Left cardiac atrium (tissue), 4 donors: ENCODE data around the gene PPP1R36. TPM values are rescaled to one million over a fixed set of nuclear protein-coding genes. Genes with fewer than 3 reads are reported as not detected.

Source experiments
- ATAC-seq, 2 donors: fragments of 200-7000 bp; cut with Tn5 transposase; one replicate each; pipeline ENCODE4 v1.9.1; 2020; ENCODE audit warnings: mild to moderate bottlenecking in 2 of 2, moderate library complexity in 2 of 2
- DNase-seq: peaks from one replicate; pipeline ENCODE4 v3.0.0-alpha.2; 2020
- intact Hi-C, 2 donors: fragments of 100-400 bp; cut with DNase I; formaldehyde crosslinking; loops; one replicate each; pipeline versions ENCODE4 v1.14.1 to v1.15.1; 2022 to 2023
- total RNA-seq, 2 donors: library from RNA; stranded (reverse); fragmentation: NEBNext Ultra II Directional; extraction: Animal tissue kit (Norgen Biotek cat#: 25700); gene quantifications; one replicate each; pipeline ENCODE4 v1.2.1, GENCODE V29; 2021
- donor health status: DM: no; HTN: yes; CAD: no.
- donor health status: DM: no; HTN: yes; CAD: no; lungs with severe emphysema.
- donor health status: DM: yes; HTN: yes; CAD: no.
- donor health status: Dilated cardiomyopathy.

Gene PPP1R36
- total RNA-seq, 2 donors from 2014 or later, result 0.38 to 0.47 TPM

DNA sequence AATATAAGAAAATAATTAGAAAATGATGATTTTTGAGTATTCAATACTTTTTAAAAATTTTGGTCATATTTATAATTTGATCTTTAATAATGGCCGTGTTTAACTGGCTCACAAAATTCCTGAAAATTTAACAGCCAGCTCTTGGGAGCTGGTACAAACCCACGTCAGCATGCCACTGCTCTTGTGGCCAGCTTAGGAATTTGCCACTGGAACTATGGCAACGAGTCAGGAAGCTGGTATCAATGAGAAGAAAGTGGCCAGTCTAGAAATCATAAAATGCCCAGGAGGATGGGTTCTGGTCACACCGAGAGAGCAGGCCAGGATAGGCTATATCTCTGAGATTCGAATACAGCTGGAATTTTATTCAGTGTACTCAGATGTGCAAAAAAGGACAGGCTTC is 82.3 kb downstream of the PPP1R36 start:
- intact Hi-C loops, result loop anchor here in 1 of 2 donors (10.0 kb wide), 1 partner anchor 97 kb away; no protein-coding TSS in a partner anchor
- no peak for DNase-seq
- ATAC-seq, result no peak

DNA sequence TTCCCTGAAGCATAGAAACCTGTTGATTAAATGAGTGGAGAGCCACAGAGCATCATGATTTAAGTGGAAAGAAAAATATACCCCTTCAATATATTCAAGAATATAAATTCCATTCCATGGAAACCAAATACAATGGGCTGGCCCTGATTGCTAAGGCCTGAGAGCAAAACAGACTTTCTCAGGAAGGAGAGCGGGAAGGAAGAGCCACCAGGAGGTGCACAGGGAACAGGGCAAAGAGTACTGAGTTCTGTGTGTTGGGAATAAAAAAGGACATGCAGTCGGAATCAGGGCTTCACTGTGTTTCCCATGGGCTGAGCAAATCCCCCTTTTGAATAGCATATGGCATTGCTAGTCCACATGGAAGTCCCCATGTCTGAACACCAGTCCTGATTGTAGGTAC is 84.8 kb downstream of the PPP1R36 start:
- no peak for DNase-seq
- intact Hi-C loops, result loop anchor here in 1 of 2 donors (10.0 kb wide), 1 partner anchor 100 kb away; no protein-coding TSS in a partner anchor

DNA sequence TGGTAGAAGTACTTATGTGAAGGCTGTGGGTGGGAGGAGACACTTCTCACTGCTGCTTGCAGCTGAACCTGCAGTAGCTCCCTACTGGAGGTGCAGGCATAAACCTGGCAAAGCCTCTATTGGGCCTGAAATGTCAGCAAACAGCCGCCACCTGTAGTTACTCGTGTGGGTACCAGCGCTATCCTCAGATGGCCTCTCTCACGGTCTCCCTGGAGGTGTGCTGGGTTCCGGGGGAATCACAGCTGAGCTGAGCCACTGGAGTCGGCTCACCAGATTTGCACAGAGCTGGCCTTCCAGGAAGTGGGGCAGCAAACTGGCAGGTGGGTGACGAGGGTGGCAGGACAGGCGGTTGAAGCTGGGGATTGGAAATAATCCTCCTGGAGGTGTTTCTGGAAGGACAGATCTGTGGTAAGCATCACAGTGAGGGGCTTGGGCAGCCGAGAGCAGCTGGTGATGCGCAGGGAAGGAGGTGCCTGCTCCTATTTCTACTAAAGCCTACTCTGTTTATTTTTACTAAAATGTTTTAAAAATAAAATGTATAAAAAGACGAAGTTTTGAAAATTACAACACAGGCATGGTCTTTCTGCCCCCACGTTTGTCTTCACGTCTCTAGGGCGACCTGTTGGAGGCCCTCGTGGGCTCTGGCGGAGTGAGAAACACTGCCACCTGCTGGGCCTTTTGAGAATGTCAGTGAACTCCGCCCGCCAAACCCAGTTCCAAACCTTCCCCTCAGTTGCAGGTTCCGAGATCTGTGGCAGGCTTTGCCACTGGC is 86.6 kb downstream of the PPP1R36 start:
- intact Hi-C loops, result loop anchor here (5.0 to 10.0 kb wide), 2 partner anchors 94 to 102 kb away; partner anchors contain the start of gene HSPA2 (in 1 of the 2)
- peak; percentile 71 for DNase-seq

More for the DNA sequence above, 84.8 kb downstream of the PPP1R36 start:
- ATAC-seq, result no peak

DNA sequence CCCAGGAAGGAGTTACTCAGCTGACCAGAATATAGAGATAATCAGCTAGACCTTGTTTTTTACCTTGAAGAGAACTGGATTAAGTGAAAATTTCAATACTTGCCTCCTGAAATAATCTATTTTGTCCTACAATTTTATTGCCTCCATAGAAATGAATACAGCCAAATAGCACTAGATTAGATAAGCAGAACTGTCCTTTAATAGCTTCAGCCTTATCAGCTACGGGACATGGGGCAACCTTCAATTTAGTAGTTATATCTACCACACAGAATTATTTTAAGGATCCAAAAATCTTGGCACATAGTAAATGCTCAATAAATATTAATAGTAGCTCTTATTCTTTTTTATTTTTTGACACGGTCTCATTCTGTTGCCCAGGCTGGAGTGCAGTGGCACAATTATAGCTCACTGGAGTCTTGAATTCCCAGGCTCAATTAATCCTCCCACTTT is 87.2 kb downstream of the PPP1R36 start:
- no peak for DNase-seq
- intact Hi-C loops, result loop anchor here (5.0 to 10.0 kb wide), 2 partner anchors 95 to 102 kb away; partner anchors contain the start of gene HSPA2 (in 1 of the 2)
- peak in 1 of 2 donors; percentile 6 for ATAC-seq

More for the DNA sequence above, 86.6 kb downstream of the PPP1R36 start:
- ATAC-seq, result peak; percentile 89 to 91

DNA sequence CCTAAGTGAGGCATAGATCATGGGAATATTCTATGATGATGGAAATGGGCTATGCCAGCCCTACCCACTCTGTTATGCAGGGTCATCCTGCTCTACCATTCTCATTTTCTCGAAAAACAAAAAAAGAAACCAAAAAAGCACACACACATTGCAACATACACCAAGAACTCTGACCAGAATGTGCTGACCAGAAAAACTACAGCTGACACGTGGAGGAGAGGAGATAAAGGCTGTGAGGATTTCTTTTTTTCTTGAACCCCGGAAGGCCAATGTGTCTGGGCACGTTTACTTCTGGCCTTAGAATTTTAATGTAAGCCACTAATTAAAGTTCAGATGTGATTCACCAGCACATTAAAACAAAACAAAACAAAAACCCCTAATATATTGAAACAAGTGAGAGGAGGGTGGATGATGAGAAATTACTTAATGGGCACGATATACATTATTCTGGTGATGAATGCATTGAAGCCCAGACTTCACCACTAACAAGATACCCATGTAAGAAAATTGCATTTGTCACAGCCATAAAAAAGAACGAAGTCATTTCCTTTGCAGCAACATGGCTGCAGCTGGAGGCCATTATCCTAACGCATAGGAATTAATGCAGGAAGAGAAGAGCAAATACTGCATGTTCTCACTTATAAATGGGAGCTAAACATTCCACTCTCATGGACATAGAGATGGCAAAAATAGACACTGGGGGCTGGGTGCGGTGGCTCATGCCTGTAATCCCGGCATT is 88.1 kb downstream of the PPP1R36 start:
- DNase-seq, result no peak
- intact Hi-C loops, result loop anchor here (5.0 to 10.0 kb wide), 2 partner anchors 96 to 103 kb away; partner anchors contain the start of gene HSPA2 (in 1 of the 2)
- ATAC-seq, result peak; percentile 9 to 51

DNA sequence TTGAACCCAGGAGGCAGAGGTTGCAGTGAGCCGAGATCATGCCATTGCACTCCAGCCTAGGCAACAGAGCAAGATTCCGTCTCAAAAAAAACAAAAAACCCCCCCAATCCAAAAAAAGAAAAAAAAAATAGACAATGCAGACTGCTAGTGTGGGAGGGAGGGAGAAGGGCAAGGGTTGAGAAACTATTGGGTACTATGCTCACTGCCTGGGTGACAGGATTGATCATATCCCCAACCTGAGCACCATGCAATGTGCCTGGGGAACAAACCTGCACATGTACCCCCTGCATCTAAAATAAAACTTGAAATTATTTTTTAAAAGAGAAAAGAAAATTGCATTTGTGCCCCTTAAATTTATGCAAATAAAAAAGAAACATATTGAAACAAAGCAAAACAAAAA is 88.9 kb downstream of the PPP1R36 start:
- intact Hi-C loops, result loop anchor here (5.0 to 10.0 kb wide), 2 partner anchors 96 to 104 kb away; partner anchors contain the start of gene HSPA2 (in 1 of the 2)
- DNase-seq, result no peak
- no peak for ATAC-seq

Other genes starting within 250 kb of the PPP1R36 start
- 10 to 100 TPM; 58.5 to 59.2 TPM for gene MTHFD1, start 161.6 kb upstream of the PPP1R36 start, total RNA-seq
- under 1 TPM; 0.26 to 0.27 TPM for gene AKAP5, start 84.5 kb upstream of the PPP1R36 start, total RNA-seq
- gene ZBTB25, start 46.1 kb upstream of the PPP1R36 start, total RNA-seq, result 10 to 100 TPM; 10.6 to 11.9 TPM
- 10 to 100 TPM; 23.2 to 23.7 TPM for gene ZBTB1, start 45.2 kb upstream of the PPP1R36 start, total RNA-seq
- gene HSPA2, start 9.2 kb upstream of the PPP1R36 start, total RNA-seq, result 10 to 100 TPM; 29.8 to 54.2 TPM
- gene PLEKHG3, start 154.5 kb downstream of the PPP1R36 start, total RNA-seq, result 10 to 100 TPM; 29.4 to 37.7 TPM